ENCODE results near the gene SLMAP. TPM values are rescaled to one million over a fixed set of nuclear protein-coding genes. Genes with fewer than 3 reads are reported as not detected.

SLMAP gene
- total and polyA plus RNA-seq, 2 experiments from 2014 or later = 32.1 to 73.0 TPM

DNA sequence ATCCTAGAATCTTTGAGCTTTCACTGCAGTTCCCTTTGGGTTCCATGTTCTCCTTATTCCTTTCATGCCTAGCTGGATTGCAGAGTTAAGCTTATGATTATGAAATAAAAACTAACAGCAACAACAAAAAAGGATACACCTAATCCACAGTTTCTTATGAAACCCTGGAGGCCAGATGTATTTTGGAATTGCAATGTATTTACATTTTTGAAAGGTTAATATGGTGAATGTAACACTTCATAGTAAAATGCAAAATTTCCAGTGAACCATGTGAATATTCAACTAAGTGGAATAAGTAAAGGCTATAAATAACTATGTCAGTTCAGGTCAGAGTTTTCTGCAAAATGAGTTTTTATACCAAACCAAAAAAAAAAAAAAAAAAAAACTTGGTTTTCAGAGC lies 186.3 kb downstream of the SLMAP start:
- H3K9me3 Mint-ChIP-seq = peaks cover 11% of the 10 kb centered on the region; the same call in 2 of the 3 replicates
- no peaks in the 10 kb centered on the region for H3K27me3 ChIP-seq (ENCODE audit: insufficient read depth)
- no peak overlapping the region for H3K27ac Mint-ChIP-seq
- no peaks in the 10 kb centered on the region; the same call in 1 of the 2 replicates for H3K4me1 ChIP-seq (ENCODE audit: insufficient read depth)
- H3K36me3 Mint-ChIP-seq (ENCODE audit: low read depth) = peaks cover 14% of the 10 kb centered on the region
- peaks cover 8% of the 10 kb centered on the region; the same call in 1 of the 2 replicates for H3K9me2 ChIP-seq (ENCODE audit: insufficient read depth)
- H3K27me3 Mint-ChIP-seq (ENCODE audit: insufficient read depth, low read depth, poor library complexity) = peaks cover 5% of the 10 kb centered on the region
- no peak overlapping the region for H3K4me3 ChIP-seq
- TF ChIP-seq EZH2phosphoT487 (IDR thresholded peaks at IDR 0.05; ENCODE audit: unreplicated experiment) = no peak
- TF ChIP-seq POLR2AphosphoS5 (IDR thresholded peaks at IDR 0.05; ENCODE audit: low read depth) = no peak
- TF ChIP-seq JUNB (IDR thresholded peaks at IDR 0.05; ENCODE audit: unreplicated experiment) = no peak
- TF ChIP-seq, protein P1, sequence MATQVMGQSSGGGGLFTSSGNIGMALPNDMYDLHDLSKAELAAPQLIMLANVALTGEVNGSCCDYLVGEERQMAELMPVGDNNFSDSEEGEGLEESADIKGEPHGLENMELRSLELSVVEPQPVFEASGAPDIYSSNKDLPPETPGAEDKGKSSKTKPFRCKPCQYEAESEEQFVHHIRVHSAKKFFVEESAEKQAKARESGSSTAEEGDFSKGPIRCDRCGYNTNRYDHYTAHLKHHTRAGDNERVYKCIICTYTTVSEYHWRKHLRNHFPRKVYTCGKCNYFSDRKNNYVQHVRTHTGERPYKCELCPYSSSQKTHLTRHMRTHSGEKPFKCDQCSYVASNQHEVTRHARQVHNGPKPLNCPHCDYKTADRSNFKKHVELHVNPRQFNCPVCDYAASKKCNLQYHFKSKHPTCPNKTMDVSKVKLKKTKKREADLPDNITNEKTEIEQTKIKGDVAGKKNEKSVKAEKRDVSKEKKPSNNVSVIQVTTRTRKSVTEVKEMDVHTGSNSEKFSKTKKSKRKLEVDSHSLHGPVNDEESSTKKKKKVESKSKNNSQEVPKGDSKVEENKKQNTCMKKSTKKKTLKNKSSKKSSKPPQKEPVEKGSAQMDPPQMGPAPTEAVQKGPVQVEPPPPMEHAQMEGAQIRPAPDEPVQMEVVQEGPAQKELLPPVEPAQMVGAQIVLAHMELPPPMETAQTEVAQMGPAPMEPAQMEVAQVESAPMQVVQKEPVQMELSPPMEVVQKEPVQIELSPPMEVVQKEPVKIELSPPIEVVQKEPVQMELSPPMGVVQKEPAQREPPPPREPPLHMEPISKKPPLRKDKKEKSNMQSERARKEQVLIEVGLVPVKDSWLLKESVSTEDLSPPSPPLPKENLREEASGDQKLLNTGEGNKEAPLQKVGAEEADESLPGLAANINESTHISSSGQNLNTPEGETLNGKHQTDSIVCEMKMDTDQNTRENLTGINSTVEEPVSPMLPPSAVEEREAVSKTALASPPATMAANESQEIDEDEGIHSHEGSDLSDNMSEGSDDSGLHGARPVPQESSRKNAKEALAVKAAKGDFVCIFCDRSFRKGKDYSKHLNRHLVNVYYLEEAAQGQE (IDR thresholded peaks at IDR 0.05; ENCODE audit: unreplicated experiment) = no peak
- TF ChIP-seq NANOG (IDR thresholded peaks at IDR 0.05; ENCODE audit: borderline replicate concordance) = no peak
- TF ChIP-seq ZNF331 (CRISPR knock-in tag; IDR thresholded peaks at IDR 0.05; ENCODE audit: low read depth) = no peak
- TF ChIP-seq ZNF114 (CRISPR knock-in tag; IDR thresholded peaks at IDR 0.05) = no peak
- TF ChIP-seq CREB1 (CRISPR knock-in tag; IDR thresholded peaks at IDR 0.05; ENCODE audit: low read depth) = no peak
- TF ChIP-seq, protein P2, sequence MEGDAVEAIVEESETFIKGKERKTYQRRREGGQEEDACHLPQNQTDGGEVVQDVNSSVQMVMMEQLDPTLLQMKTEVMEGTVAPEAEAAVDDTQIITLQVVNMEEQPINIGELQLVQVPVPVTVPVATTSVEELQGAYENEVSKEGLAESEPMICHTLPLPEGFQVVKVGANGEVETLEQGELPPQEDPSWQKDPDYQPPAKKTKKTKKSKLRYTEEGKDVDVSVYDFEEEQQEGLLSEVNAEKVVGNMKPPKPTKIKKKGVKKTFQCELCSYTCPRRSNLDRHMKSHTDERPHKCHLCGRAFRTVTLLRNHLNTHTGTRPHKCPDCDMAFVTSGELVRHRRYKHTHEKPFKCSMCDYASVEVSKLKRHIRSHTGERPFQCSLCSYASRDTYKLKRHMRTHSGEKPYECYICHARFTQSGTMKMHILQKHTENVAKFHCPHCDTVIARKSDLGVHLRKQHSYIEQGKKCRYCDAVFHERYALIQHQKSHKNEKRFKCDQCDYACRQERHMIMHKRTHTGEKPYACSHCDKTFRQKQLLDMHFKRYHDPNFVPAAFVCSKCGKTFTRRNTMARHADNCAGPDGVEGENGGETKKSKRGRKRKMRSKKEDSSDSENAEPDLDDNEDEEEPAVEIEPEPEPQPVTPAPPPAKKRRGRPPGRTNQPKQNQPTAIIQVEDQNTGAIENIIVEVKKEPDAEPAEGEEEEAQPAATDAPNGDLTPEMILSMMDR (conservative IDR thresholded peaks at IDR 0.05; ENCODE audit: low read depth in 2 of 2) = no peak
- TF ChIP-seq, protein P3, sequence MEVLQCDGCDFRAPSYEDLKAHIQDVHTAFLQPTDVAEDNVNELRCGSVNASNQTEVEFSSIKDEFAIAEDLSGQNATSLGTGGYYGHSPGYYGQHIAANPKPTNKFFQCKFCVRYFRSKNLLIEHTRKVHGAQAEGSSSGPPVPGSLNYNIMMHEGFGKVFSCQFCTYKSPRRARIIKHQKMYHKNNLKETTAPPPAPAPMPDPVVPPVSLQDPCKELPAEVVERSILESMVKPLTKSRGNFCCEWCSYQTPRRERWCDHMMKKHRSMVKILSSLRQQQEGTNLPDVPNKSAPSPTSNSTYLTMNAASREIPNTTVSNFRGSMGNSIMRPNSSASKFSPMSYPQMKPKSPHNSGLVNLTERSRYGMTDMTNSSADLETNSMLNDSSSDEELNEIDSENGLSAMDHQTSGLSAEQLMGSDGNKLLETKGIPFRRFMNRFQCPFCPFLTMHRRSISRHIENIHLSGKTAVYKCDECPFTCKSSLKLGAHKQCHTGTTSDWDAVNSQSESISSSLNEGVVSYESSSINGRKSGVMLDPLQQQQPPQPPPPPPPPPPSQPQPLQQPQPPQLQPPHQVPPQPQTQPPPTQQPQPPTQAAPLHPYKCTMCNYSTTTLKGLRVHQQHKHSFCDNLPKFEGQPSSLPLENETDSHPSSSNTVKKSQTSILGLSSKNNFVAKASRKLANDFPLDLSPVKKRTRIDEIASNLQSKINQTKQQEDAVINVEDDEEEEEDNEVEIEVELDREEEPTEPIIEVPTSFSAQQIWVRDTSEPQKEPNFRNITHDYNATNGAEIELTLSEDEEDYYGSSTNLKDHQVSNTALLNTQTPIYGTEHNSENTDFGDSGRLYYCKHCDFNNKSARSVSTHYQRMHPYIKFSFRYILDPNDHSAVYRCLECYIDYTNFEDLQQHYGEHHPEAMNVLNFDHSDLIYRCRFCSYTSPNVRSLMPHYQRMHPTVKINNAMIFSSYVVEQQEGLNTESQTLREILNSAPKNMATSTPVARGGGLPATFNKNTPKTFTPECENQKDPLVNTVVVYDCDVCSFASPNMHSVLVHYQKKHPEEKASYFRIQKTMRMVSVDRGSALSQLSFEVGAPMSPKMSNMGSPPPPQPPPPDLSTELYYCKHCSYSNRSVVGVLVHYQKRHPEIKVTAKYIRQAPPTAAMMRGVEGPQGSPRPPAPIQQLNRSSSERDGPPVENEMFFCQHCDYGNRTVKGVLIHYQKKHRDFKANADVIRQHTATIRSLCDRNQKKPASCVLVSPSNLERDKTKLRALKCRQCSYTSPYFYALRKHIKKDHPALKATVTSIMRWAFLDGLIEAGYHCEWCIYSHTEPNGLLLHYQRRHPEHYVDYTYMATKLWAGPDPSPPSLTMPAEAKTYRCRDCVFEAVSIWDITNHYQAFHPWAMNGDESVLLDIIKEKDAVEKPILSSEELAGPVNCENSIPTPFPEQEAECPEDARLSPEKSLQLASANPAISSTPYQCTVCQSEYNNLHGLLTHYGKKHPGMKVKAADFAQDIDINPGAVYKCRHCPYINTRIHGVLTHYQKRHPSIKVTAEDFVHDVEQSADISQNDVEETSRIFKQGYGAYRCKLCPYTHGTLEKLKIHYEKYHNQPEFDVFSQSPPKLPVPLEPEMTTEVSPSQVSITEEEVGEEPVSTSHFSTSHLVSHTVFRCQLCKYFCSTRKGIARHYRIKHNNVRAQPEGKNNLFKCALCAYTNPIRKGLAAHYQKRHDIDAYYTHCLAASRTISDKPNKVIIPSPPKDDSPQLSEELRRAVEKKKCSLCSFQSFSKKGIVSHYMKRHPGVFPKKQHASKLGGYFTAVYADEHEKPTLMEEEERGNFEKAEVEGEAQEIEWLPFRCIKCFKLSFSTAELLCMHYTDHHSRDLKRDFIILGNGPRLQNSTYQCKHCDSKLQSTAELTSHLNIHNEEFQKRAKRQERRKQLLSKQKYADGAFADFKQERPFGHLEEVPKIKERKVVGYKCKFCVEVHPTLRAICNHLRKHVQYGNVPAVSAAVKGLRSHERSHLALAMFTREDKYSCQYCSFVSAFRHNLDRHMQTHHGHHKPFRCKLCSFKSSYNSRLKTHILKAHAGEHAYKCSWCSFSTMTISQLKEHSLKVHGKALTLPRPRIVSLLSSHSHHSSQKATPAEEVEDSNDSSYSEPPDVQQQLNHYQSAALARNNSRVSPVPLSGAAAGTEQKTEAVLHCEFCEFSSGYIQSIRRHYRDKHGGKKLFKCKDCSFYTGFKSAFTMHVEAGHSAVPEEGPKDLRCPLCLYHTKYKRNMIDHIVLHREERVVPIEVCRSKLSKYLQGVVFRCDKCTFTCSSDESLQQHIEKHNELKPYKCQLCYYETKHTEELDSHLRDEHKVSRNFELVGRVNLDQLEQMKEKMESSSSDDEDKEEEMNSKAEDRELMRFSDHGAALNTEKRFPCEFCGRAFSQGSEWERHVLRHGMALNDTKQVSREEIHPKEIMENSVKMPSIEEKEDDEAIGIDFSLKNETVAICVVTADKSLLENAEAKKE (CRISPR knock-in tag; IDR thresholded peaks at IDR 0.05) = no peak
- no peak for TF ChIP-seq STAT1 (IDR thresholded peaks at IDR 0.05; ENCODE audit: unreplicated experiment)
- TF ChIP-seq, protein P4, sequence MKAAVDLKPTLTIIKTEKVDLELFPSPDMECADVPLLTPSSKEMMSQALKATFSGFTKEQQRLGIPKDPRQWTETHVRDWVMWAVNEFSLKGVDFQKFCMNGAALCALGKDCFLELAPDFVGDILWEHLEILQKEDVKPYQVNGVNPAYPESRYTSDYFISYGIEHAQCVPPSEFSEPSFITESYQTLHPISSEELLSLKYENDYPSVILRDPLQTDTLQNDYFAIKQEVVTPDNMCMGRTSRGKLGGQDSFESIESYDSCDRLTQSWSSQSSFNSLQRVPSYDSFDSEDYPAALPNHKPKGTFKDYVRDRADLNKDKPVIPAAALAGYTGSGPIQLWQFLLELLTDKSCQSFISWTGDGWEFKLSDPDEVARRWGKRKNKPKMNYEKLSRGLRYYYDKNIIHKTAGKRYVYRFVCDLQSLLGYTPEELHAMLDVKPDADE (IDR thresholded peaks at IDR 0.05) = no peak
- no peak for TF ChIP-seq EZH2 (IDR thresholded peaks at IDR 0.05; ENCODE audit: low read depth, unreplicated experiment)
- no peaks in the 10 kb centered on the region for H4K20me1 ChIP-seq (replicated peaks; ENCODE audit: insufficient read depth)
- H3K4me2 ChIP-seq = no peak overlapping the region
- H3K4me1 Mint-ChIP-seq = peaks cover 8% of the 10 kb centered on the region
- no peaks in the 10 kb centered on the region for H3K36me3 ChIP-seq (ENCODE audit: insufficient read depth)
- no peak for DNase-seq (ENCODE audit: low spot score)
- H3F3A ChIP-seq (replicated peaks; ENCODE audit: low read depth) = no peaks in the 10 kb centered on the region
- no peak for ATAC-seq
- H3K27ac ChIP-seq (ENCODE audit: low read depth) = no peak overlapping the region
- H3K79me2 ChIP-seq (replicated peaks; ENCODE audit: insufficient read depth) = no peaks in the 10 kb centered on the region
- H3K4me3 Mint-ChIP-seq = no peak overlapping the region
- no peak overlapping the region for H2AFZ ChIP-seq
